Amniotic stem cell (primary cell): ENCODE data around the gene HAUS1.
"Not testable (repeated sequence)": the region's sequence is repeated elsewhere in the genome, so short reads cannot be mapped to it uniquely, and the experiment has no call there.

ENCODE experiments used
- DNase-seq: peaks from one replicate; lab custom pipeline; 2025; lab: John Stamatoyannopoulos, UW

HAUS1 gene

DNA sequence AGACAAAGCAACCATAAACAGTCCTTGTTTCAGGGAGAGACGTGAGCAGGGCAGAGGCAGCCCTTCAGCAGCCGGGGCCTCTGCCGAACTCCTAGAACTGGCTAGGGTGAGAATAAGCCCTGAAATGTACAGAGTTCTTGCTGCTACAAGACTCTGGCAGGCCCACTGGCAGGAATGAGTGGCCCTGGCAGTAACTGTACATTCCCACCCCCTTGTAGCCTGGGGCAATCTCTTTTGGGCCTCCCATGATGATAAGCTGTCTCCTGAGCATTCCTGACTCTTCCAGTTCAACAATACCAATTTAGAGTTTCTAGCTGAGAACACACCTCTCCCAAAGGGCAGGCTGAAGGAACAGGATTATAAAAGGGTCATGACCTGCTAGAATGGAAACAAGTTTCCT is 54.3 kb downstream of the HAUS1 start:
- DNase-seq: no peak

DNA sequence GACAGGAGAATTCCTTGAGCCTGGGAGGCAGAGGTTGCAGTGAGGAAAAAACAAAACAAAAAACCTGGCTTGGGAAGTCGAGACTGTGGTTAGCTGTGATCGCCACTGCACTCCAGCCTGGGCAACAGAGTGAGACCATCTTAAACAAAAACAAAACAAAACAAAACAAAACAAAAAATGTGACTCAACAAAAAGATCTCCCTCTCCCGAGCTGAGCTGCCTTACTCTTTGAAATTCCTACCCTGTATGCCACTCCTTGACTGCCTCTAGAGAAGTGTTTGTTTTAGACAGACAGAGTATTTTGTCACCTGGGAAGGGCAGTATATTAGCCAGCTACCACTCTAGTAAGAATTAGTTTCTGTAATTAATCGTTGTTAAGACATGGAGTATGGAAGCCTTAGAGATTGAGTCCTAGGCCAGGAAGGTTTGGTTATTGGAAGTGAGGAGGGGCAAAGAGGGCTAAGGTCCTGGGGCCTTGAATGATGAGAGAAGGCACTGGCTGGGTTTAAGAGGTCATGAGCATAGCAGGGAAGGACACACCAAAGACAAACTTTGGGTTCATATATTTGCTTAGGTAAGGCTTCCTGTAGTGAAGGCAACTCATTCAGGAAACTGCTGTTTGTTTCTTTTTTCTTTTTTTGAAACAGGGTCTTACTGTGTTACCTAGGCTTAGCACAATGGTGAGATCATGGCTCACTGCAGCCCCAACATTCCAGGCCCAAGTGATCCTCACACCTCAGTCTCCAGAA is 56.0 kb downstream of the HAUS1 start:
- DNase-seq: no peak

DNA sequence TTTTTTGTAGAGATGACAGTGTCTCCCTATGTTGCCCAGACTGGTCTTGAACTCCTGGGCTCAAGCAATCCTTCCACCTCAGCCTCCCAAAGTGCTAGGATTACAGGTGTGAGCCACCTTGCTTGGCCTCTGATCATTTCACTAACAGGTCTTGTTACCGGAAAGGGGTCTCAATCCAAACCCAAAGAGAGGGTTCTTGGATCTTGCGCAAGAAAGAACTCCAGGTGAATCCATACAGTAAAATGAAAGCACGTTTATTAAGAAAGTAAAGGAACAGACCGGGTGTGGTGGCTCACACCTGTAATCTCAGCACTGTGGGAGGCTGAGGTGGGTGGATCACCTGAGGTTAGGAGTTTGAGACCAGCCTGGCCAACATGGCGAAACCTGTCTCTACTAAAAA is 56.7 kb downstream of the HAUS1 start:
- not testable (repeated sequence) for DNase-seq

DNA sequence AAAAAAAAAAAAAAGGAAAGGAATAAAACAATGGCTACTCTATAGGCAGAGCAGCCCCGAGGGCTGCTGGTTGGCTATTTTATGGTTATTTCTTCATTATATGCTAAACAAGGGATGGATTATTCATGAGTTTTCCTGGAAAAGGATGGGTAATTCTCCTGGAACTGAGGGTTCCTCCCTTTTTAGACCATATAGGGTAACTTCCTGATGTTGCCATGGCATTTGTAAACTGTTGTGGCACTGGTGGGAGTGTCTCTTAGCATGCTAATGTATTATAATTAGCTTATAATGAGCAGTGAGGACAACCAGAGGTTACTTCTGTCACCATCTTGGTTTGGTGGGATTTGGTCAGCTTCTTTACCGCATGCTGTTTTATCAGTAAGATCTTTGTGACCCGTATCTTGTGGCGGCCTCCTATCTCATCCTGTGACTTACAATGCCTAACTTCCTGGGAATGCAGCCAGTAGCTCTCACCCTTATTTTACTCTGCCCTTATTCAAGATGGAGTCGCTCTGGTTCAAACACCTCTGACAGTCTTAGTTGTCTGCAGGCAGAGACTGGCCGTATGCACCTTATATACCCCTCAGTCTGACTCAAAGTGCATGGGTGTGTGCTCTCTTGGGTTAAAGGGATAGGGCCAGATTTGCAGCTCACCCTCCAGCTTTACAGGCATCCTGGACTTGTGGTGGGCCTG is 57.7 kb downstream of the HAUS1 start:
- no peak for DNase-seq

DNA sequence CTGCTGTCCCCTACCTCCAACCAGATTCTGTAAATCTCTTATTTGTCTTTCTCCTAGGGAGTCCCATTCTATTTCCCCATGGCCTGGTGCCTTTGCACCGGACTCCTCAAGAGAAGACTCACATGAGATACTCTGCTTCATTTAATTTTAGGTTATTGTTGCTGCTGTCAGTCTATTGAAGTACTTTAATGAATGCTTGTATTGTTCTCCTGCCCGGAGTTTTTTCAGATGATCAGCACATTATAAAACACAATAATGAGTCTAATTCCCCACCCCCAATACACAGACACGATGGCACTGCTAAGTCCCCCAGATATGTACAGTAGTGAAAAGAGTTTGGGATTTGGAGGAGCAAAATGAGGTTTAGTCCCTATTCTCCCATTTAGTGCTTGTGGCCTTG is 58.9 kb downstream of the HAUS1 start:
- no peak for DNase-seq

DNA sequence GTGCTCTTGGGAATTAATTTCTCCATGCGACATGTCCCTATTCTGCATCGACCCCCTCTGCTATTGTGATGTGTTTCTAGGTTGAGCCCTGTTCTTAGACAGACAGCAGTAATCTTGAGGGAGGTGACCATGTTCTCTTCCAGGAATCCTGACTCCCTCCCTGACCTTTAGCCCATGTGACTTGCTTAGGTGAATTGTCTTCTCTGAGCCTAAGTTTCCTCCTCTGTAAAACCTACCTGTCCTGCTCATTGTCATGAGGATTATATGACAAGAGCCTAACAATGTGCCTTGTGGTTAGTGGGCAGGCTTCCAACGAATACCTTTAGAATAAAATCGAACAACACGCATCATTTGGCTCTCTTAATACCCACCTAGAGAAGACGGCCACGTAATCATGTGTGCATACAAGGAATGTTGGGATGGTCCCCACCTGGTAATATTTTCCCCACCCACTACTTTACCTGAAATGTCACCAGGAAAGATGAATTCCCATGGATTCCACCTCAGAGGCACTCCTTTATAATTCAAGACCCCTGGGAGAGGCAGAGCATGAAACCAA is 59.8 kb downstream of the HAUS1 start:
- no peak for DNase-seq

DNA sequence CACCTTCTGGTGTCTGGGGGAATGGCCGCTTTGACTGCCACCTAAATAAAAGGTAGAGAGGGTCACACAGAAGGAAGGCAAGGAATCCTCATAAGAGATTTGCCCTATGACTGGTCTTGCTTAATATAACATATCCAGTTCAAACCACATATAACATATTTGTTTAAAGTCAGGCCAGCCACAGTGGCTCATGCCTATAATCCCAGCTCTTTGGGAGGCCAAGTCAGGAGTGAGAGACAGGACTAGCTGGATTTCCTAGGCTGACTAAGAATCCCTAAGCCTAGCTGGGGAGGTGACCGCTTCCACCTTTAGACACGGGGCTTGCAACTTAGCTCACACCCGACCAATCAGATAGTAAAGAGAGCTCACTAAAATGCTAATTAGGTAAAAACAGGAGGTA is 60.3 kb downstream of the HAUS1 start:
- DNase-seq: not testable (repeated sequence)

DNA sequence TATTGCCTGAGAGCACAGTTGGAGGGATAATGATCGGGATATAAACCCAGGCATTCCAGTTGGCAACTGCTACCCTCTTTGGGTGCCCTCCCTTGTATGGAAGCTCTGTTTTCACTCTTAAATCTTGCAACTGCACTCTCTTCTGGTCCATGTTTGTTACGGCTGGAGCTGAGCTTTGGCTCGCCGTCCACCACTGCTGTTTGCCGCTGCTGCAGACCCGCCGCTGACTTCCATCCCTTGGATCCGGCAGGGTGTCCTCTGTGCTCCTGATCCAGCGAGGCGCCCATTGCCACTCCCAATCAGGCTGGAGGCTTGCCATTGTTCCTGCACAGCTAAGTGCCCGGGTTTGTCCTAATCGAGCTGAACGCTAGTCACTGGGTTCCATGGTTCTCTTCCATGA is 60.7 kb downstream of the HAUS1 start:
- no peak for DNase-seq

DNA sequence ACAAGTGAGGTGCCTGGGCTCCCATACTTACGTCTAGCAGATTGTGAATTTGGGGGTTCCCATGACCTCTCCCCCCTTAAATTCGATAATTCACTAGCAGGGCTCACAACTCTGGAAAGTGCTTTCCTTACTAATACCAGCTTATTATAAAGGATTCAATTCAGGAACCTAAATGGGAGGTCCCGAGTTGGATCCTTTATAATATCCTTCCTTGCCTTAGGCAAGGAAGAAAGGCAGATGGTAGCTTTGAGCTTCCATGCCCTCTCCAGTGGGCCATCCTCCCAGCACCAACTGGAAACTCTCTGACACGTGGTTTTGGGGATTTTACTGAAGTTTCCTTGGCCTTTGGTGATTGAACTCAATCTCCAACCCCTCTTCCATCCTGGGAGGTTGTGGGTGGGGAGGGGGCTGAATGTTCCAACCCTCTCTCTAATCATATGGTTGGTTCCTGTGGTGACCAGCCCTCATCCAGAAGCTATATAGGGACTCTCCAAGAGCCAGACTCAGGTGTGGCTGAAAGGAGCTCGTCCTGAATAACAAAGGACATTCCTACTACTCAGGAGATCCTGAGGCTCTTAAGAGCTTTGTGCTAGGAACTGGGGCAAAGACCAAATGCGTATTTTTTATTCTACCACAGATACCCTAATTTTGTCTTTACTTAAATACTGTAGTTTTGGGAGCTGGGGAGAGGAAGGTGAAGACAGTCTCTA is 62.2 kb downstream of the HAUS1 start:
- no peak for DNase-seq

DNA sequence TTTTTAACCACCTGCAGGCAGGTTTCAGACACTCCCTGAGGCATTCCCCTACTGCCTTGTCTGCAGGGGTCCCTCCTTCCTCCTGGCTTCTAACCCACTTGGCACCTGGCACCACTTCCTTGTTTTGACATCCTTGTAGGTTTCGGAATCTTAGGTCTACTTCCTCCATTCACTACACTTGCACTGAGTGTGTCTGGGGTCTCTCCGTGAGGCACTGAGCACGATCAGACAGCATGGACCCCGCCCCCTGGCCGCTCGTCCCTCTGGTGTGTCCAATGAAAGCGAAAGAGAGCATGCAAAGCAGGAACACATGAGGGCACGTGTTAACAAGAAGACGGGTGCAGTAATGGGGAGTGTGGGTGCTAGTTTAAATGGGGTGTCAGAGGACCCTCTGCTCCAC is 63.8 kb downstream of the HAUS1 start:
- DNase-seq: no peak

DNA sequence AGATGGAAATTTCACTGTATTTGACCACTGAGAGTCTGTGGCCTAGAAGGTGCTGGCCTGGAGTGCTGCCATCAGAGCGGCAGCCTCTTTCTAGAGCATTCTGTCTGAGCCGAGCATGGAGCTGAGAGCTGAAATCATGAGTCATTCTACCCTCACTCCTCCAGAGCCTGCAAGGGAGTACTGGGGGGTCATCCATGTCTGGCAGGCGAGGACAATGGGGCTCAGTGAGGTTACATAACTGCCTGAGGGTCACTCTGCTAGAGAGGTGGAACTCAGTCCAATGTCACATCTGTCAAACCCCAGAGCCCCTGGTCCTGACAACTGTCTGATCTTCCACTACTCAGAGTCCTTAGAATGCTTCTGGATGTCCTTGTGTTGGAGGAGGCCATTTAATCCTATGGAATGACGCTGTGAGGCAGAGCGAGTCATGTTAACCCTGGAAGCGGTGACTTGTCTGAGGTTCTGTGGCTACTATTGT is 65.3 kb downstream of the HAUS1 start:
- no peak for DNase-seq

DNA sequence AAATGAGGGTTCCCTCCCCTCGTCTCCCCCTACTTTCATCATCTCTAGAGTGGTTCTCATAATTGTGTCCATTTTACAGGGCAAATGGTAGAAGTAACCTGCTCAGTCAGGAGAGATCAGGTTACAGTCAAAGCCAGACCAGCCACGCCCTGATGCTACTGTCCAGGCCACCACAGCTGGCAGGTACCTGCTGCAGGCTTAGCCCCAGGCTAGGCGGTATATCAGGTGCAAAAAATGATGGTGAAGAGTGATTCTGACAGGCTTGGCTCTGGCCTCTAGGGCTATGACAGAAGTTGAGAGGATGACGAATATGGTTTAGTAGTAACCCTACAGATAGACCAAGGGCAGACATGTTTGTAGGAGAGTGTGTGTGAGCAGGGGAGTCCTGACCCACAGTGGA is 67.1 kb downstream of the HAUS1 start:
- no peak for DNase-seq

DNA sequence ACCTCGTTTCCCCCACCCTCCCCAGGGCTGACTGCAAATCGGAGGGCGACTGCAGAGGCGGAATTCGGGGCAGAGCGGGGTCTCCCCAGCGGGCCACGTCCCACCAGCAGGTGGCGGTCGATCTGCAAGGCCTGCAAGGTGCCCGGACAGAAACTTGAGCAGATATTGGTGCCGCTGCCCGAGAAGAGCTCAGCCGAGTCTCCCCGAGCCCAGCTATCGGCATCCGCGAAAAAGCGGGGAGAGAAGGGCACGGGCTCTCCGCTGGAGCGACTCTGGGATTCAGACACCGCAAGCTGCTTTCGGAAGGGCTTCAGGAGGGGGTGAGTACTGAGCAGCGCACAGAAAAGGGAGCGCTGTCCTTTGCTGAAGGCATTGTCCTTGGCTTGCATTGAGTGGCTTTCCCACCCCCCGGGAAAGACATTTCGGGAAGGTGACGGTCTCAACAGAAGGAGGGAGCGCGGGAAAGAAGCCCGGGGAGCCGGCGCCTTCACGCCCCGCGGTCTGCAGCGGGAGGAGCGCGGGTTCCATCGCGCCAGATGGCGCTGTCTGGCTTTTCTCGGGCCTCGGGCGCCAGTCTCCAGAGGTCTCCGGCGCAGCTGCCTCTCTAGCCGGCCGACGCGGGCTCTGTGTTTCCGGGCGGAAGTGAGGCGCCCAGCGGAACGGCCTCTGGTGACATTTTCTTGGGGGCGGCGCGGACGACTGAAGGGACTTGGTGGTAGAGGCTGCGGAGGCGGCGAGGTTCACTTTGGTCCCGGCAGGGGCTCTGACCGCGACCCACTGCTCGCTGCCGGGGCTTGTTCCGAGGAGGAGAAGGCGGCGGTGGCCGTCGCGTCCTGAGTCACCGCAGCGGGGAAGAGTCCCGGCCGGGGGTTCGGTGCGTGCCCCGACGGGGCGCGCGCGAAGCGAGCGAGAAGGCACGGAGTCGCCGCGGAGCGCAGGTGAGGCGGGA is 69.5 kb downstream of the HAUS1 start:
- peak; percentile 90 for DNase-seq

DNA sequence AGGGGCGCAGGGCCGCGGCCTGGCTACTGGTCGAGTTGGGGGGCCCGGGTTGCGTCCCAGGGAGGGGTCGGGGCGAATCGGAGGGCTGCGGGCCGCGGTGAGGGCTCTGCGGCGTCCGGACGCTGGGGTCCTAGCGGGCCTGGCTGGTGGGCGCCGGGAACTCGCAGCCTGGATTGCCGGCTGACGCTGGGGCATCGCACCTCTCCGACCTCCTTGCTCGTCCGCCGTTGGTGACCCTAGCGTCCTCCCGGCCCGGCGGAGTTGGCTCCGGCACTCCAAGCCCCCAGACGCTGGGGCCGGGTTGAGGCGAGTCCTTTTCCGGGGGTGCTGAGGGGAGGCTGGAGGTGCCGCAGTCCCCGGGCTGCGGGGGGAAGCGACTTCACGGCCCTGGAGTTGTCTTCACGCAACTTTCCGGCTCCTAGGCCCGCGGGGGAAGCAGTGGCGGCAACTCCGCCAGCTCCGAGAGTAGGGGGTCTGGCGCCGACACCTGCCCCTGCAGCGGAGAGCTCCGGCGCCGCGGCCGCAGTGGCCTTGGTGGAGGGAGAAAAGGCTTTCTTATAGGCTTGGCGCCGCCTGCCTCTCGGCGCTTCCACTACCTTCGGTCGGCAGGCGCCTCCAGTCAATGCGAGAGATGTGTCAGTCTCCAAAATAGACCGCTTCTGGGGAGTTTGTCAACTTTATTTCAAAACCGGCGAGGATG is 70.3 kb downstream of the HAUS1 start:
- DNase-seq: no peak

DNA sequence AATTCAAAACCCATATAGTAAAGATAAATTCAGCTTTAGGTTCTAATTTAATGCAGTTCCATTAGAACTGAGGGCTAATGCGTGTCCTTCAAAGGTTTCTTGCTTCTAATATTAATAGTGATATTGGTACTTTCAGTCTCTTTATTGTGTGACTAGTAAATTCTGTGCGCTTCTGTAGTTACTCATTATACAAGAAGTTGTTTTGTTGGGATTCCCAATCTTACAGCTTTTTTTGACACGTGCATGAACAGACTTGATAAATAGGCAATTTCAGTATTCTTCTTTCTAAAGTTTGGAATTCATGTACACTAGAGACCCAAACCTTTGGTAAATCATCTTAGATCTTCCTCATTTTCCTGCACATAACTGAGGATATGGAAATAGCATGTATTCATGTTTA is 71.8 kb downstream of the HAUS1 start:
- no peak for DNase-seq
